ENCODE measurements around the gene TMEM184A. TPM values are rescaled to one million over a fixed set of nuclear protein-coding genes. Genes with fewer than 3 reads are reported as not detected.

Gene TMEM184A
- total and polyA plus RNA-seq, 2 of the 13 experiments (the other 11 are each of a cell fraction or from before 2014, with no cell fraction given), result 9.5 to 20.4 TPM

GRCh38 chr7:1591396-1591795 is 35.4 kb upstream of the TMEM184A start (continued):
- TF ChIP-seq CCAR2 (optimal IDR thresholded peaks at IDR 0.05; ENCODE audit: low read depth, low read length), result no peak
- TF ChIP-seq, protein P1, sequence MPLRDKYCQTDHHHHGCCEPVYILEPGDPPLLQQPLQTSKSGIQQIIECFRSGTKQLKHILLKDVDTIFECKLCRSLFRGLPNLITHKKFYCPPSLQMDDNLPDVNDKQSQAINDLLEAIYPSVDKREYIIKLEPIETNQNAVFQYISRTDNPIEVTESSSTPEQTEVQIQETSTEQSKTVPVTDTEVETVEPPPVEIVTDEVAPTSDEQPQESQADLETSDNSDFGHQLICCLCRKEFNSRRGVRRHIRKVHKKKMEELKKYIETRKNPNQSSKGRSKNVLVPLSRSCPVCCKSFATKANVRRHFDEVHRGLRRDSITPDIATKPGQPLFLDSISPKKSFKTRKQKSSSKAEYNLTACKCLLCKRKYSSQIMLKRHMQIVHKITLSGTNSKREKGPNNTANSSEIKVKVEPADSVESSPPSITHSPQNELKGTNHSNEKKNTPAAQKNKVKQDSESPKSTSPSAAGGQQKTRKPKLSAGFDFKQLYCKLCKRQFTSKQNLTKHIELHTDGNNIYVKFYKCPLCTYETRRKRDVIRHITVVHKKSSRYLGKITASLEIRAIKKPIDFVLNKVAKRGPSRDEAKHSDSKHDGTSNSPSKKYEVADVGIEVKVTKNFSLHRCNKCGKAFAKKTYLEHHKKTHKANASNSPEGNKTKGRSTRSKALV (CRISPR knock-in tag; IDR thresholded peaks at IDR 0.05), result no peak
- TF ChIP-seq MEF2D (CRISPR knock-in tag; IDR thresholded peaks at IDR 0.05), result no peak
- no peak for TF ChIP-seq NFATC3 (CRISPR knock-in tag; IDR thresholded peaks at IDR 0.05)
- TF ChIP-seq, protein P2, sequence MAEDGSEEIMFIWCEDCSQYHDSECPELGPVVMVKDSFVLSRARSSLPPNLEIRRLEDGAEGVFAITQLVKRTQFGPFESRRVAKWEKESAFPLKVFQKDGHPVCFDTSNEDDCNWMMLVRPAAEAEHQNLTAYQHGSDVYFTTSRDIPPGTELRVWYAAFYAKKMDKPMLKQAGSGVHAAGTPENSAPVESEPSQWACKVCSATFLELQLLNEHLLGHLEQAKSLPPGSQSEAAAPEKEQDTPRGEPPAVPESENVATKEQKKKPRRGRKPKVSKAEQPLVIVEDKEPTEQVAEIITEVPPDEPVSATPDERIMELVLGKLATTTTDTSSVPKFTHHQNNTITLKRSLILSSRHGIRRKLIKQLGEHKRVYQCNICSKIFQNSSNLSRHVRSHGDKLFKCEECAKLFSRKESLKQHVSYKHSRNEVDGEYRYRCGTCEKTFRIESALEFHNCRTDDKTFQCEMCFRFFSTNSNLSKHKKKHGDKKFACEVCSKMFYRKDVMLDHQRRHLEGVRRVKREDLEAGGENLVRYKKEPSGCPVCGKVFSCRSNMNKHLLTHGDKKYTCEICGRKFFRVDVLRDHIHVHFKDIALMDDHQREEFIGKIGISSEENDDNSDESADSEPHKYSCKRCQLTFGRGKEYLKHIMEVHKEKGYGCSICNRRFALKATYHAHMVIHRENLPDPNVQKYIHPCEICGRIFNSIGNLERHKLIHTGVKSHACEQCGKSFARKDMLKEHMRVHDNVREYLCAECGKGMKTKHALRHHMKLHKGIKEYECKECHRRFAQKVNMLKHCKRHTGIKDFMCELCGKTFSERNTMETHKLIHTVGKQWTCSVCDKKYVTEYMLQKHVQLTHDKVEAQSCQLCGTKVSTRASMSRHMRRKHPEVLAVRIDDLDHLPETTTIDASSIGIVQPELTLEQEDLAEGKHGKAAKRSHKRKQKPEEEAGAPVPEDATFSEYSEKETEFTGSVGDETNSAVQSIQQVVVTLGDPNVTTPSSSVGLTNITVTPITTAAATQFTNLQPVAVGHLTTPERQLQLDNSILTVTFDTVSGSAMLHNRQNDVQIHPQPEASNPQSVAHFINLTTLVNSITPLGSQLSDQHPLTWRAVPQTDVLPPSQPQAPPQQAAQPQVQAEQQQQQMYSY (CRISPR knock-in tag; IDR thresholded peaks at IDR 0.05), result no peak
- TF ChIP-seq, protein P3, sequence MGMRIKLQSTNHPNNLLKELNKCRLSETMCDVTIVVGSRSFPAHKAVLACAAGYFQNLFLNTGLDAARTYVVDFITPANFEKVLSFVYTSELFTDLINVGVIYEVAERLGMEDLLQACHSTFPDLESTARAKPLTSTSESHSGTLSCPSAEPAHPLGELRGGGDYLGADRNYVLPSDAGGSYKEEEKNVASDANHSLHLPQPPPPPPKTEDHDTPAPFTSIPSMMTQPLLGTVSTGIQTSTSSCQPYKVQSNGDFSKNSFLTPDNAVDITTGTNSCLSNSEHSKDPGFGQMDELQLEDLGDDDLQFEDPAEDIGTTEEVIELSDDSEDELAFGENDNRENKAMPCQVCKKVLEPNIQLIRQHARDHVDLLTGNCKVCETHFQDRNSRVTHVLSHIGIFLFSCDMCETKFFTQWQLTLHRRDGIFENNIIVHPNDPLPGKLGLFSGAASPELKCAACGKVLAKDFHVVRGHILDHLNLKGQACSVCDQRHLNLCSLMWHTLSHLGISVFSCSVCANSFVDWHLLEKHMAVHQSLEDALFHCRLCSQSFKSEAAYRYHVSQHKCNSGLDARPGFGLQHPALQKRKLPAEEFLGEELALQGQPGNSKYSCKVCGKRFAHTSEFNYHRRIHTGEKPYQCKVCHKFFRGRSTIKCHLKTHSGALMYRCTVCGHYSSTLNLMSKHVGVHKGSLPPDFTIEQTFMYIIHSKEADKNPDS (CRISPR knock-in tag; IDR thresholded peaks at IDR 0.05), result no peak
- no peak for TF ChIP-seq NCOR1 (IDR thresholded peaks at IDR 0.05; ENCODE audit: borderline replicate concordance, low read length)
- TF ChIP-seq NCOA2 (CRISPR knock-in tag; IDR thresholded peaks at IDR 0.05), result no peak
- TF ChIP-seq ZNF34 (CRISPR knock-in tag; IDR thresholded peaks at IDR 0.05; ENCODE audit: borderline replicate concordance), result no peak
- no peak for TF ChIP-seq PTBP1 (IDR thresholded peaks at IDR 0.05; ENCODE audit: low read depth, low read length, poor library complexity, severe bottlenecking)

Measured in HepG2 (cell line).